CD4-positive, alpha-beta T cell treated with Interleukin-4 for 1 hour (primary cell): Measurements from ENCODE around the gene GLI1.
A peak's percentile ranks its signal among the peaks of the same experiment; 100 is the strongest.
"Not testable (repeated sequence)": the region's sequence is repeated elsewhere in the genome, so short reads cannot be mapped to it uniquely, and the experiment has no call there.

ENCODE experiments used
- DNase-seq, 2 donors: peaks; one replicate each; pipeline ENCODE4 v3.0.0-alpha.2; 2020 to 2022

GLI1 gene

DNA sequence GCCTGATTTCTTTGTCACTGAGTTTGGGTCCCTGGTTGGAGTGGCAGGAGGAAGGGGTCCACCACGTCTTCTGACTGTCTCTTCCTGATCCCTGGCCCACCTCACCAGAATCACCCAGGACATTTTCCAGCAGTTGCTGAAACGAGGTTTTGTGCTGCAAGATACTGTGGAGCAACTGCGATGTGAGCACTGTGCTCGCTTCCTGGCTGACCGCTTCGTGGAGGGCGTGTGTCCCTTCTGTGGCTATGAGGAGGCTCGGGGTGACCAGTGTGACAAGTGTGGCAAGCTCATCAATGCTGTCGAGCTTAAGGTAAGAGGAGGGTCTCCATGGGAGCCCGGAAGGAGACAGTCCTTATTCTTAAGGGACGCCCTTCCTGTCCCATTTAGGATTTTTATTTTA, 40.6 kb downstream of the GLI1 start:
- DNase-seq, result no peak

DNA sequence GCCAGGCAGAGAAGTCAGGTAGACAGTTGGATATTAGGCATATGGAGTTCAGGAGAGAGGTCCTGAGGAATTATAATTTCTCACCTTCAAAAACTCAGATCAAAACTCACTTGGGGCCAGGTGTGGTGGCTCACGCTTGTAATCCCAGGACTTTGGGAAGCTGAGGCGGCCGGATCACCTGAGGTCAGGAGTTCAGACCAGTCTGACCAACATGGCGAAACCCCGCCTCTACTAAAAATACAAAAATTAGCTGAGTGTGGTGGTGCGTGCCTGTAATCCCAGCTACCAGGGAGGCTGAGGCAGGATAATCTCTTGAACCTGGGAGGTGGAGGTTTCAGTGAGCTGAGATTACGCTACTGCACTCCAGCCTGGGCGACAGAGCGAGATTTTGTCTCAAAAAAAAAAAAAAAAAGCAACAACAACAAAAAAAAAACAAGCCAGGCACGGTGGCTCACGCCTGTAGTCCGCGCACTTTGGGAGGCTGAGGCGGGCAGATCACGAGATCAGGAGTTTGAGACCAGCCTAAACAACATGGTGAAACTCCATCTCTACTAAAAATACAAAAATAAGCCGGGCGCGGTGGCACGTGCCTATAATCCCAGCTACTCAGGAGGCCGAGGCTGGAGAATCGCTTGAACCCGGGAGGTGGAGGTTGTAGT, 42.9 kb downstream of the GLI1 start:
- DNase-seq, result not testable (repeated sequence)

DNA sequence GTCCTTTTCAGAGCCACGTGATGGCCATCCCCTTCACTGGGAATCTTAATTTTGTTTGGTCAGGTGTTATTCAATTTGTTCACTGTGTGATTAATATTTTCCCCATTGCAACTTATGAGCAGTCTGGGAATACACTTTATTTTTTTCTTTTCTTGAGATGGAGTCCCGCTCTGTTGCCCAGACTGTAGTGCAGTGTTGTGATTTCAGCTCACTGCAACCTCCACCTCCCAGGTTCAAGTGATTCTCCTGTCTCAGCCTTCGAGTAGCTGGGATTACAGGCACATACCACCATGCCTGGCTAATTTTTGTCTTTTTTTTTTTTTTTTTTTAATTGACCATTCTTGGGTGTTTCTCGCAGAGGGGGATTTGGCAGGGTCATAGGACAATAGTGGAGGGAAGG, 47.0 kb downstream of the GLI1 start:
- not testable (repeated sequence) for DNase-seq

DNA sequence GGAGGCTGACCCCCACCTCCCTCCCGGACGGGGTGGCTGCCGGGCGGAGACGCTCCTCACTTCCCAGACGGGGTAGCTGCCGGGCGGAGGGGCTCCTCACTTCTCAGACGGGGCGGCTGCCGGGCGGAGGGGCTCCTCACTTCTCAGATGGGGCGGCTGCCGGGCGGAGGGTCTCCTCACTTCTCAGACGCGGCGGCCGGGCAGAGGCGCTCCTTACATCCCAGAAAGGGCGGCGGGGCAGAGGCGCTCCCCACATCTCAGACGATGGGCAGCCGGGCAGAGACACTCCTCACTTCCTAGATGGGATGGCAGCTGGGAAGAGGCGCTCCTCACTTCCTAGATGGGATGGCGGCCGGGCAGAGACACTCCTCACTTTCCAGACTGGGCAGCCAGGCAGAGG, 48.2 kb downstream of the GLI1 start:
- DNase-seq, result not testable (repeated sequence)

DNA sequence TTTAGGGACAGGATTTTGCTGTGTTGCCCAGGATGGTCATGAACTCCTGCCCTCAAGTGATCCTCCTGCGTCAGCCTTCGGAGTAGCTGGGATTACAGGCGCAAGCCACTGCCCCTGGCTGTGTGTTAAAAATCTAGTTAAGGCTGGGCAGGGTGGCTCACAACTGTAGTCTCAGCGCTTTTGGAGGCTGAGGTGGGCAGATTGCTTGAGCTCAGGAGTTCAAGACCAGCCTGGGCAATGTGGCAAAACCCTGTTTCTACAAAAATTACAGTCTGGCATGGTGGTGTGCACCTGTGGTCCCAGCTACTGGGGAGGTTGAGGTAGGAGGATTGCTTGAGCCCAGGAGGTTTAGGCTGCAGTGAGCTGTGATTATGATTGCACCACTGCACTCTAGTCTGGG, 51.6 kb downstream of the GLI1 start:
- no peak for DNase-seq

DNA sequence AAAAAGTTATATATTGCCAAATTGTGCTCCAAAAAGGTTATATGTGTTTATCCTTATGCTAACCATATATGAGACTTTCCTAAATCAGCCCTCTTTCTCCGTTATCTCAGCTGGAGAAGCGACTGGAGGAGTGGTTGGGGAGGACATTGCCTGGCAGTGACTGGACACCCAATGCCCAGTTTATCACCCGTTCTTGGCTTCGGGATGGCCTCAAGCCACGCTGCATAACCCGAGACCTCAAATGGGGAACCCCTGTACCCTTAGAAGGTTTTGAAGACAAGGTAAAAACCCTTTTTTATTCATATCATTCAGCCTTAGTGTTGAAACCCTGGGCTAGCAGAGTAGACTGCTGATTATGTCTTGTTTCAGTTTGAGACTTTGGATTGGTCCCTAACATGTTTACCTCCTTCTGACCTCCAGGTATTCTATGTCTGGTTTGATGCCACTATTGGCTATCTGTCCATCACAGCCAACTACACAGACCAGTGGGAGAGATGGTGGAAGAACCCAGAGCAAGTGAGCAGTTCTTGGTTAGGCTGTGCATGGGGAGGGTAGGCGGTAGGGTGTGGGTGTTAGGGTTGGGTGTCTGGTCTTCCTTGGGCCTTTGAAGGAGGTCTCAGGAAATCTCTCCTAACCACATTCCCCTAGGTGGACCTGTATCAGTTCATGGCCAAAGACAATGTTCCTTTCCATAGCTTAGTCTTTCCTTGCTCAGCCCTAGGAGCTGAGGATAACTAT, 52.2 kb downstream of the GLI1 start:
- no peak for DNase-seq

DNA sequence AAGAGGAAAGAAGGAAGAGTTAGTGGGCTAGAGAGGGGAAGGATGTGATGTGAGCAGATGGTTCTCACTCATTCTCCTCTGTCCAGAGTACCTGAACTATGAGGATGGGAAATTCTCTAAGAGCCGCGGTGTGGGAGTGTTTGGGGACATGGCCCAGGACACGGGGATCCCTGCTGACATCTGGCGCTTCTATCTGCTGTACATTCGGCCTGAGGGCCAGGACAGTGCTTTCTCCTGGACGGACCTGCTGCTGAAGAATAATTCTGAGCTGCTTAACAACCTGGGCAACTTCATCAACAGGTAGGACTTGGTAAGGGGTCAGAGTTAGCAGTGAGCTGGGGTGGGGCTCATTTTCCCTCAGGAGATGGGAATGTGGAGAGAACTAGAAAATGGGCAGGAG, 53.1 kb downstream of the GLI1 start:
- DNase-seq, result no peak

DNA sequence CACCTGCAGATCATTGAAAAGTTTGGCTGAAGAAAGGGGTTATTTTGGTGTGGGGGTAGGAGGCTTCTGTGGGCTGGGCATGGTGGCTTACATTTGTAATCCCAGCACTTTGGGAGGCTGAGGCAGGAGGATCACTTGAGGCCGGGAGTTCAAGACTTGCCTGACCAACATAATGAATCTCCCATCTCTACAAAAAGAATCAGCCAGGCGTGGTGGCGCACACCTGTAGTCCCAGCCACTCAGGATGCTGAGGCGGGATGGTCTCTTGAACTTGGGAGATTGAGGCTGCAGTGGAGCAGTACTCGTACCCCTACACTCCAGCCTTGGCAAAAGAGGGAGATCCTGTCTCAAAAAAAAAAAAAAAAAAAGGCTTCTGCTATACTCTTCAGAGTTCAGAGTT, 53.7 kb downstream of the GLI1 start:
- no peak for DNase-seq

DNA sequence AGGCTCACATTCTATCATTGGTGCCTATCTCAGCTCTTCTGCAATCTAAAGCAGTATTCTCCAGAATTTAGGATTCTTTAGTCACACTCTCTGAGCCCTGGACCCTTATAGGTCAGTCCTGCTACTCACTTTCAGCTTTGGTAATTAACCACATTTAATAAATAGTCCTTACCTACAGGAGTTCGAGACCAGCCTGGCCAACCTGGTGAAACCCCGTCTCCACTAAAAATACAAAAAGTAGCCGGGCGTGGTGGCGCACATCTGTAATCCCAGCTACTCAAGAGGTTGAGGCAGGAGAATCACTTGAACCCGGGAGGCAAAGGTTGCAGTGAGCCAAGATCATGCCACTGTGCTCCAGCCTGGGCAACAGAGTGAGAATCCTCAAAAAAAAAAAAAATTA, 54.1 kb downstream of the GLI1 start:
- DNase-seq, result not testable (repeated sequence)

DNA sequence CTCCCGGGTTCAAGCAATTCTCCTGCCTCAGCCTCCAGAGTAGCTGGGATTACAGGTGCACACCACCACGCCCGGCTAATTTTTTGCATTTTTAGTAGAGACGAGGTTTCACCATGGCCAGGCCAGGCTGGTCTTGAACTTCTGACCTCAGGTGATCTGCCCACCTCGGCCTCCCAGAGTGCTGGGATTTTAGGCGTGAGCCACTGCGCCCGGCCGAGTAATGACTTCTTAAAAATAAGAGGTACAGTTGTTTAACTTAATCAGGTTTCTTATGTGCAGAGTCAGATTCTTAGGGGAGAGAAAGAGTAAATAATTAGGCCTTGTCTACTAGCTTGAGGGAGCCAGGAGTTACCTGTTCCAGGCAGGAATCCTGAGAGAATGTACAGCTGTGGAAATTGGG, 54.7 kb downstream of the GLI1 start:
- DNase-seq, result not testable (repeated sequence)

DNA sequence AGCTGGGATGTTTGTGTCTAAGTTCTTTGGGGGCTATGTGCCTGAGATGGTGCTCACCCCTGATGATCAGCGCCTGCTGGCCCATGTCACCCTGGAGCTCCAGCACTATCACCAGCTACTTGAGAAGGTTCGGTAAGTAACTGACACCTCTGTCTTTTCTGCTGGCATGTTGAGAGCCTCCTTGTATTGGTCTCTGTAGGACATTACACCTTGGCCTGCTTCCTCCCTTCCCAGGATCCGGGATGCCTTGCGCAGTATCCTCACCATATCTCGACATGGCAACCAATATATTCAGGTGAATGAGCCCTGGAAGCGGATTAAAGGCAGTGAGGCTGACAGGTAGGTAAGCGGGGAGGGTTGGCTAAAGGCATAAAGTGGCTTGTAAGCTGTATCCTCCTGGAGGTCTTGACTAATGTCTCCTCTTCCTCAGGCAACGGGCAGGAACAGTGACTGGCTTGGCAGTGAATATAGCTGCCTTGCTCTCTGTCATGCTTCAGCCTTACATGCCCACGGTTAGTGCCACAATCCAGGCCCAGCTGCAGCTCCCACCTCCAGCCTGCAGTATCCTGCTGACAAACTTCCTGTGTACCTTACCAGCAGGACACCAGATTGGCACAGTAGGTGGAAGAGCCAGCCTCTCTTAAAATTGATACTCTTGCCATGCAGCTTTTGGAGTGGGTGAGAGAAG, 55.3 kb downstream of the GLI1 start:
- no peak for DNase-seq

DNA sequence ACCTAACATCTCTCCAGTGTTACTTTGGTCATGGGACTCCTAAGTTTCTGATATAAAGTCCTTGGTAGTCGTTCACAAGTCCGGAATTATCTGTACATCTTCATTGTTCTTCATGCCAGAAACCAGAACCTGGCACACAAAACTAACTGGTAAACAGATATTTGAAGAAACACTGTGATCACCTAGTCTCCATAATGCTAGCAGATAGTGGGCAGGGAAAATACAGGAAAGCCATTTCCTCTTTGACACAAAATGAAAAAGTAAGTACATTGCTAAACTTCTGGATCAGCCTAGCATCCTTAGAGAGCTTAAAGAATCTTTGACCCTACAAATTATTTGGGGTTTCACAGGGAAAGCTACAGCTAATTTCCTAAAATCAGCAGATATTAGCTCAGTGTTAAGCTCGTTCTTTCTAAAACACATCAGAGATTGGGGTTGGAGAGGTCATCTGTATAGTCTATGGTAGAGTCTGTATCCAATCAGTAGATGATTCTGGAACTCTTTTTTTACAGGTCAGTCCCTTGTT, 55.9 kb downstream of the GLI1 start:
- no peak for DNase-seq

DNA sequence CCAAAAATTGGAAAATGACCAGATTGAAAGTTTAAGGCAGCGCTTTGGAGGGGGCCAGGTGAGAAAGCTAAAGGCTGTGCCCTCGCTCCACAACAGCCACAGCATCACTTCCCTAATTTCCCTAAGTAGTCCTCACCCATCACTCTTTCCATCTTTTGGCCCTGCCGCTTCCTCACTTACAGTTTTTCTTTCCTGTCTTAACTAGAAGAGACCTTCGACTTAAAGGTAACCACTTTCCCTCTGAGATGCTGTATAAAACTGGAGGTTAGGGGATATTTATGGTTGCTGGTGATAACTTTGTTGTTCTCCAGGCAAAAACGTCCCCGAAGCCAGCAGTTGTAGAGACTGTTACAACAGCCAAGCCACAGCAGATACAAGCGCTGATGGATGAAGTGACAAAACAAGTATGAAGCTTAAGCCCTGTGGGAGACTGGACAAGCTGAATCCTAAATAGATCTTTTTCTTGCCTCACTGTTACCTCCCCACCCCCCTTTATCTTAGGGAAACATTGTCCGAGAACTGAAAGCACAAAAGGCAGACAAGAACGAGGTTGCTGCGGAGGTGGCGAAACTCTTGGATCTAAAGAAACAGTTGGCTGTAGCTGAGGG, 56.5 kb downstream of the GLI1 start:
- DNase-seq, result no peak

DNA sequence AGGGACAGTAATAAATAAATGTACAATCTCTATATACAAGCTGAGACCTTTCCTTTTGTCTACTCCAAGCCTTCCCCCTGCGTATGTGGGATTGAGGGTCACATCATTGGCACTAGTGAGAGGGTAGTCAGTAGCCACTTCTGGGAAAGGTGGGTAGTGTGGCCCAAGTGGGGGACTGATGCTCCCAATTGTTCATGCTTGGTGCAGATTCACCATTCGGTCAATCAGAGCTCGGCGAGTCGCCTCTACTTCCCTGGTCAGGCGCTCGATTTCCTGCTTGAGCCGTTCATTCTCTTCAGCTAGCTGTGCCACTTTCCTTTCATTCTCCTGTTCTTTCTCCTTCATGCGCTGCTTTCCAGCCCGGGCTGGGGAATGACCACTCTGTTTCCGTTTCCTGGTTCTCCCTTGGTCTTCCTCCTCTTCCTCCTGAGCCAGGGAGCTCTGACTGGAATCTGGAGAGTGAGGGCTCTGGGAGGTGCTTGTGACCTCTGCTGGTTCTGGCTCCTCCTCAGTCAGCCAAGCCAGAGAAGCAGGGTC, 57.1 kb downstream of the GLI1 start:
- DNase-seq, result no peak

DNA sequence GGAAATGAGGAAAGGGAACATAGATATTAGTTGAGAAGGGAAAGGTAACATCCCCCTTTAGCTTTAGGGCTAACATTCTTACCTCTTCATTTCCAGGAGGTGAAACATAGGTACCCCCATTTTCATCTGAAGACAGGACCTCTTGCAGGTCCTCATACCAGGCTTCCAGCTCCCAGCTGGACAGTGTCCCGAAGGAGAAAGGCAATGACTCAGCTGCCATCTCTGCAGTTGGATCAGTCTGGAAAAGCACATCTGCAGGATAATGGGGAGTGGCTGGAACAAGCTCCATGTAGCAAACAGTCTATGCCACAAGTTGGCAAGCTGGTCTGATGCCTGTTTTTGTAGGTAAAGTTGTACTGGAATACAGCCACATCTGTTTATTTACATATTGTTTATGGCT, 57.6 kb downstream of the GLI1 start:
- no peak for DNase-seq

DNA sequence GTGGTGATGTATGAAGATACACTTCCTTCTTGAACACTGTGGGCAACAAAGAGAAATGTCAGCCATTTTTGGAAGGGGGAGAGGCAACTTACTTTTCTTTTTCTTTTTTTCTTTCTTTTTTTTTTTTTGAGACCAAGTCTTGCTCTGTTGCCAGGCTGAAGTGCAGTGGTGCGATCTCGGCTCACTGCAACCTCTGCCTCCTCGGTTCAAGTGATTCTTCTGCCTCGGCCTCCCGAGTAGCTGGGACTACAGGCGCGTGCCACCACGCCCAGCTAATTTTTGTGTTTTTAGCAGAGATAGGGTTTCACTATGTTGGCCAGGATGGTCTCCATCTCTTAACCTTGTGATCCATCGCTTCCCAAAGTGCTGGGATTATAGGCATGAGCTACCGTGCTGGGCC, 58.1 kb downstream of the GLI1 start:
- not testable (repeated sequence) for DNase-seq

DNA sequence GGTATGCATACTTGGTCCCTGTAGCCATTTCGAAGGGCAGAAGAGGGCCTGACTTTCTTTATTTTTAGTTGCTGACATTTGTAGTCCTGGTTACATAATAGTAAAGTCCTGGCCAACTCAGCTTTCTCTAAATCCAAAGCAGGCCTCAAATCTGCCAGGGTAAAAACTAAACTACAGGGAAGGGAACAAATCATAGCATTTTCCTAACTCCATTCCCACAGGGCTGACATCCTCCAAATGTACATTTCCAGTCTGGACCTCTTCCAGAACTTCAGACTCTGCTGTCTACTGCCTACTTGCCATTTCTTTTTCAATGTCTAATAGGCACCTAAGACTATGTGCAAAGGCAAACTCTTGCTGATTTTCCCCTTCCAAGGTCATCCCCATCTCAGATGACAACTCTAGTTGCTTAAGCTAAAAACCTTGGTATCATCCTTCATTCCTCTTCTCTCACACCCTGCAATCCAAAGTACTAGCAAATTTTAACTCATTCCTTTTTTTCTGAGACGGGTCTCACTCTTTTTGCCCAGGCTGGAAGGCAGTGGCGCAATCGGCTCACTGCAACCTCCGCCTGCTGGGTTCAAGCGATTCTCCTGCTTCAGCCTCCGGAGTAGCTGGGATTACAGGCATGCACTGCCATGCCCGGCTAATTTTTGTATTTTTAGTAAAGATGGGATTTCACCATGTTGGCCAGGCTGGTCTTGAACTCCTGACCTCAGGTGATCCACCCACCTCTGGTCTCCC, 58.8 kb downstream of the GLI1 start:
- no peak for DNase-seq

DNA sequence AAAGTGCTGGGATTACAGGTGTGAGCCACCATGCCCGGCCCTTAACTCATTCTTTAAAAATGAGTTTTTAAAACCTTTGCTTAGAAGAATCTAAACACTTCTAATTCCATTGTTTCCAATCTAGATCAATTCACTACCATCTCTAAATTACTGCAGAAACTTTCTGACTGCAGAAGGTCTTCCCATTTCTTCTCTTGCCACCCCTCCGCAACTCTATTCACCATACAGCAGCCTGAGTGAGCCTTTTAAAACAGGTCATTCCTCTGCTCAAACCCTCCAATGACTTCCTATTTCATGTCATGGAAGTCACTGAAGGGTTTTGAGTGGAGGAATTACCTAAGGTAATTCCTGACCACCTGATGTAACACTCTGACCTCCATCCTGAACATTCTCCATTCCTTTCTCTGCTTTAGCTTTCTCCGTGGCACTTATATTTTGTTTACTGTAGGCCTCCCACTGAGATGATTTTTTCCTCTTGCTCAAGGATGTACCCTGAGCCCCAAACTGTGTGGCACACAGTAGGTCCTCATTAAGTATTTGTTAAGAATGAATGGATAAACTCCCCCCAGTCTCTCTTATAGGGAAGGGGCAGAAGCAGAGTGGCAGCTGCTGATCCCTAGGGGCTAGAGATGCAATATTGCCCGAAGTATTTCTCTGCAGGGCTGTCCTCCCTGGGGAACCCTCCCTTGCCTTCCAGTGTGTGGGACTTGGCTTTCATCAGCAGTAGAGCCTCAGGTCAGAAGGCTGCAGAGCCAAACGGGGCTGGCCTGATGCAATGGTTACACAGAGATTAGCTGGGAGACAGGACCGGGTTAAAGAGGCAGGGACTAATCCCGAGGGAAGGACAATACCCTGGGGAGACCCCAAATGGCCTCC, 59.6 kb downstream of the GLI1 start:
- DNase-seq, result peak in 1 of 2 donors; percentile 19

DNA sequence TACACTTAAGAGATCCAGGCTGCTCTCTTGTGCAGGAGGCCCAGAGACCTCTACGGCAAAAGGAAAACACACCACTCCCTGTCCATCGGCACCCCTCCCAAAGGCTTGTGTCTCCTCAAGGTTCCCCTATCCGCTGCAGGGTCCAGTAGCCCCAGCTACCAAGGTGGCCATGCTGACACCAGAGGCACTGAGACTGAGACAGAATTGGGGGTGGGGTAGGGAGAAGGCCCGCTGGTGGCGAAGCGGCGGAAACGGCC, 60.1 kb downstream of the GLI1 start:
- peak; percentile 32 to 37 for DNase-seq

DNA sequence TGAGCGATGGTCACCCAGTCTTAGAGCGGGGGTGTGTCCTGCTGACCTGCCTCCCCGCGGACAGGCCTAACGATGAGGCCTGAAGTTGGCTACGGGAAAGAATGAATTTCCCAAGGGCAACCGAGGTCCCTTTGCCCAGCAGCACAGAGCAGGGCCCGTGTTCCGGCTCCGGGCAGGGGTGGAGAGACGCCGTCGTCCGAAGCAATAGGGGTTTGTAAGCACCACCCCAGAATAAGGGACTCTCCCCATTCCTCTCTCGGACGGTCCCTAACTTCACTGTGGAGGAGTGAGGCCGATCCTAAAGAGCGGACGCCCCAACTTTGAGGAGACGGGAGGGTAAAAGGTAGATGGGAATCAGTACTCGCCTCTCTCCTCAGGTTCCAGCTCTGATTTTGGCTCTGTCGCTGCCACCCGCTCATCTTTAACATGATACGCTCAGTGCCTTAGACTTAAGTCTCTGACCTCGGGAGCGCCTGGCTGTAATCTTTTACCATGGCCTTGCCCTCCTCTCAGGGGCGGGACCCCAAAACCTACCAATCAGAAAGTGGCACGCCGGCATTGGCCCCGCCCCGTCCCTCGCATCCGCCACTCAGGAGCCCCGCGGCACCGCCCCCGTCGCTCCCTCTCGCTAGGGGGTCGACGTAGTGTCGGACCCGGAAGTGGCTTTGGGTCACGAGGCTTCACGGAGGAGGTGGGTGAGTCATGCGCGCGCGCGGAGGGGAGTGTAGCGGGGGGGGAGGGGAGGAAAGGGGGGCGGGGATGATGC, 60.7 kb downstream of the GLI1 start, which contains the start of gene DDIT3:
TSS of gene DDIT3 (minus strand) at position 462 of the 766 bp plus-strand sequence. CDS start 3,108 bp downstream, outside the sequence.
- DNase-seq, result peak; percentile 100
